GM12878 (cell line): ENCODE measurements around the gene TSSK3.

Experiments used
- BHLHE40 ChIP-seq, 2 experiments: fragments of 450-650 bp in 1 of 2; IDR thresholded peaks; 2 replicates each; pipeline ENCODE4 v1.6.1; 2011 to 2017; ENCODE audit warnings: low read depth in 2 of 2, borderline replicate concordance in 1 of 2, improper control_type of control experiment in 1 of 2, low read length in 1 of 2, mild to moderate bottlenecking in 1 of 2
- CEBPB ChIP-seq, 2 experiments: fragments of 150-350 bp in 1 of 2; IDR thresholded peaks; 2 replicates each; pipeline ENCODE4 v1.6.1; 2012 to 2014; ENCODE audit warnings: low read depth in 2 of 2, low read length in 2 of 2, borderline replicate concordance in 1 of 2, inconsistent platforms in 1 of 2
- CTCF ChIP-seq, 3 experiments: IDR thresholded peaks in 2 of 3; conservative IDR thresholded peaks in 1 of 3; 2 replicates each; pipeline ENCODE4 v1.5.1; 2011; ENCODE audit warnings: low read depth in 3 of 3, low read length in 3 of 3, mild to moderate bottlenecking in 3 of 3, control low read depth in 2 of 3, moderate library complexity in 2 of 3, inconsistent platforms in 1 of 3, mixed read lengths in 1 of 3; ENCODE audit not compliant: control insufficient read depth in 2 of 3, insufficient read depth in 1 of 3; ENCODE audit errors: extremely low read depth in 1 of 3
- FOXM1 ChIP-seq: IDR thresholded peaks from 2 replicates; pipeline ENCODE4 v1.6.1; 2012; ENCODE audit warnings: low read depth, mild to moderate bottlenecking, inconsistent platforms, low read length, moderate library complexity
- HCFC1 ChIP-seq: fragments of 150-350 bp; IDR thresholded peaks from 2 replicates; pipeline ENCODE4 v1.6.1; 2014; ENCODE audit warnings: low read length
- HDAC6 ChIP-seq: fragments of 200-600 bp; sonication (generic); IDR thresholded peaks from one replicate; pipeline ENCODE4 v1.8.0; 2017; ENCODE audit warnings: antibody characterized with exemption; ENCODE audit not compliant: unreplicated experiment
- MAX ChIP-seq: IDR thresholded peaks from 2 replicates; pipeline ENCODE4 v1.6.1; 2012; ENCODE audit warnings: low read depth, low read length, improper control_type of control experiment
- REST ChIP-seq: IDR thresholded peaks from 2 replicates; pipeline ENCODE4 v1.6.1; 2012; ENCODE audit warnings: mild to moderate bottlenecking, low read depth, low read length
- SP1 ChIP-seq: IDR thresholded peaks from one replicate; pipeline ENCODE4 v1.6.1; 2011; ENCODE audit warnings: low read depth, low read length
- SRF ChIP-seq, 2 experiments: IDR thresholded peaks; 2 replicates each; pipeline ENCODE4 v1.6.1; 2011; ENCODE audit warnings: low read depth in 2 of 2, low read length in 2 of 2, mild to moderate bottlenecking in 1 of 2, moderate library complexity in 1 of 2
- TCF12 ChIP-seq: IDR thresholded peaks from 2 replicates; pipeline ENCODE4 v1.6.1; 2011; ENCODE audit warnings: low read depth, mild to moderate bottlenecking, low read length
- ZSCAN29 ChIP-seq: fragments of 450-650 bp; IDR thresholded peaks from 2 replicates; pipeline ENCODE4 v1.6.1; 2017; ENCODE audit warnings: mild to moderate bottlenecking, moderate library complexity

- no peak for TF ChIP-seq REST
- TF ChIP-seq CTCF (IDR thresholded peaks at IDR 0.05 in 2 of 3, conservative IDR thresholded peaks at IDR 0.05 in 1 of 3; ENCODE audit: control insufficient read depth in 2 of 3, extremely low read depth in 1 of 3, insufficient read depth in 1 of 3, low read depth in 3 of 3, low read length in 3 of 3): no peak
- no peak for TF ChIP-seq SP1
- TF ChIP-seq TCF12: no peak
- no peak for TF ChIP-seq FOXM1
- TF ChIP-seq ZSCAN29: no peak
- no peak for TF ChIP-seq HDAC6
- no peak for TF ChIP-seq MAX
- no peak for TF ChIP-seq SRF (IDR thresholded peaks at IDR 0.05; ENCODE audit: low read depth in 2 of 2, low read length in 2 of 2)
- no peak for TF ChIP-seq BHLHE40 (IDR thresholded peaks at IDR 0.05; ENCODE audit: borderline replicate concordance in 1 of 2, low read depth in 2 of 2, low read length in 1 of 2)
- no peak for TF ChIP-seq HCFC1
- no peak for TF ChIP-seq CEBPB (IDR thresholded peaks at IDR 0.05; ENCODE audit: borderline replicate concordance in 1 of 2, low read depth in 2 of 2, low read length in 2 of 2)
Observed at GRCh38 chr1:32380057-32380456, 17.7 kb downstream of the TSSK3 start.
